ENCODE measurements around the gene PRLR.

PRLR gene

GRCh38 chr5:35082530-35082929 is 147.8 kb downstream of the PRLR start:
- H3K4me3 ChIP-seq (ENCODE audit: low read length), result no peak overlapping the region
- no peak for TF ChIP-seq CTCF (IDR thresholded peaks at IDR 0.05; ENCODE audit: insufficient read depth, low read depth, low read length, missing control alignments)
- DNase-seq (ENCODE audit: low read depth), result no peak

- no peak for DNase-seq (ENCODE audit: low read depth)
- TF ChIP-seq CTCF (IDR thresholded peaks at IDR 0.05; ENCODE audit: insufficient read depth, low read depth, low read length, missing control alignments), result no peak
- no peak overlapping the region for H3K4me3 ChIP-seq (ENCODE audit: low read length)
These were observed 149.2 kb downstream of the PRLR start for GRCh38 chr5:35081134-35081533.

- DNase-seq (ENCODE audit: low read depth), result no peak
- TF ChIP-seq CTCF (IDR thresholded peaks at IDR 0.05; ENCODE audit: insufficient read depth, low read depth, low read length, missing control alignments), result no peak
- no peak overlapping the region for H3K4me3 ChIP-seq (ENCODE audit: low read length)
These were observed 157.1 kb downstream of the PRLR start for GRCh38 chr5:35073160-35073559.

- no peak for TF ChIP-seq CTCF (IDR thresholded peaks at IDR 0.05; ENCODE audit: insufficient read depth, low read depth, low read length, missing control alignments)
- DNase-seq (ENCODE audit: low read depth), result no peak
- H3K4me3 ChIP-seq (ENCODE audit: low read length), result no peak overlapping the region
These were observed 161.1 kb downstream of the PRLR start for GRCh38 chr5:35069188-35069587.

GRCh38 chr5:35067985-35068384 is 162.3 kb downstream of the PRLR start:
- peak; percentile 5 for DNase-seq (ENCODE audit: low read depth)
- H3K4me3 ChIP-seq (ENCODE audit: low read length), result no peak overlapping the region
- TF ChIP-seq CTCF (IDR thresholded peaks at IDR 0.05; ENCODE audit: insufficient read depth, low read depth, low read length, missing control alignments), result no peak

- TF ChIP-seq CTCF (IDR thresholded peaks at IDR 0.05; ENCODE audit: insufficient read depth, low read depth, low read length, missing control alignments), result no peak
- no peak overlapping the region for H3K4me3 ChIP-seq (ENCODE audit: low read length)
- no peak for DNase-seq (ENCODE audit: low read depth)
These were observed 164.0 kb downstream of the PRLR start for GRCh38 chr5:35066260-35066795.

GRCh38 chr5:35063414-35063813 is 166.9 kb downstream of the PRLR start:
- DNase-seq (ENCODE audit: low read depth), result no peak
- no peak for TF ChIP-seq CTCF (IDR thresholded peaks at IDR 0.05; ENCODE audit: insufficient read depth, low read depth, low read length, missing control alignments)
- H3K4me3 ChIP-seq (ENCODE audit: low read length), result no peak overlapping the region
